Central memory CD4-positive, alpha-beta T cell (primary cell): ENCODE results near the gene RSPH9.

Source experiments
- DNase-seq: peaks from one replicate; pipeline ENCODE4 v3.0.0; 2022
- total RNA-seq, 3 experiments: gene quantifications; one replicate each; lab custom pipeline; 2026; lab: John Stamatoyannopoulos, UW

The RSPH9 gene, protein sequence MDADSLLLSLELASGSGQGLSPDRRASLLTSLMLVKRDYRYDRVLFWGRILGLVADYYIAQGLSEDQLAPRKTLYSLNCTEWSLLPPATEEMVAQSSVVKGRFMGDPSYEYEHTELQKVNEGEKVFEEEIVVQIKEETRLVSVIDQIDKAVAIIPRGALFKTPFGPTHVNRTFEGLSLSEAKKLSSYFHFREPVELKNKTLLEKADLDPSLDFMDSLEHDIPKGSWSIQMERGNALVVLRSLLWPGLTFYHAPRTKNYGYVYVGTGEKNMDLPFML
- total RNA-seq, result 0 to 0.04 (median 0) reads per million in 3 experiments

DNA sequence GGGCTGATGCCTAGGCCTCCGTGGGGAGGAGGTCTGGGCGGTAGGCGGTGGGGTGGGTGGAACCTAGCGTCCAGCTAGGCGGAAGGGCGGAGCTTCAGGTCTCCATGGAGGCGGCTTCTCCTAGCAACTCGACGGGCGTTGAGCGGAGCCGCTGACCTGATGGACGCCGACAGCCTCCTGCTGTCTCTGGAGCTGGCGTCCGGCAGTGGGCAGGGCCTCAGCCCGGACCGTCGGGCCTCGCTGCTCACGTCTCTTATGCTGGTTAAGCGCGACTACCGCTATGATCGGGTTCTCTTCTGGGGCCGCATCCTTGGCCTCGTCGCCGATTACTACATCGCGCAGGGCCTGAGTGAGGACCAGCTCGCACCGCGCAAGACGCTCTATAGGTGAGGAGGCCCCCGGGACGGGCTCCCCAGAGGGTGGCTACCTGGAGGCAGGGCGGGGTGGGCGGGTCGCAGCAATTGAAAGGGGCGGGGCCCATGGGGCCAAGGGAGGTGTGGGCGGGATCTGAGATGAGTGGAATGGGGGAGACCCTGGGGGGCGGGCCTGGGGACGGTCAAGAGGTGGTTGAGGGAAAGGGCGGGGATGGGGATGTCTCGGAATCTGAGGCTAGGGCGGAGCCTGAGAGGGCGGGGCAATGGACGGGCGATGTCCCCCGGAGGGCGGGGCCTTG, at the start of gene RSPH9:
RSPH9 (plus strand) TSS at position 97 of the 673 bp plus-strand sequence; CDS start at position 160, 63 bp downstream.
- peak; percentile 35 for DNase-seq

DNA sequence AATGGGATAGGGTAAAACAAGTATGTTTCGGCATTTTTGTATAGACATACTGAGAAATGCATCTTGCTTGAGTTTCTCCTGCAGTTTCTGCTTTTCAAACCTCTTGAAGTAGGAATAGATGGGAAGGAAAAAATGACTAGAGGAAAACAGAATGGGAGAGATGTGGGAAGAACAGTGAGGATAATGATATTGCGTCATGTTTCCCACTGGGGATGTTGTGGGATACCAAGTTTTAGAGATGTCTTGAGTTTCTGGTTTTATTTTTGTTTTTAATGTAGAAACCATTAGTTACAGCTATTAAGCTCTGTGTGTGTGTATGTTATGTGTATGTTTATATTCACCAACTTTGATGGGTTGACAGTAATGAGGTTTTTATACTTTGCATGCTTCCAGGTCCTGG, 44.2 kb upstream of the RSPH9 start:
- no peak for DNase-seq

DNA sequence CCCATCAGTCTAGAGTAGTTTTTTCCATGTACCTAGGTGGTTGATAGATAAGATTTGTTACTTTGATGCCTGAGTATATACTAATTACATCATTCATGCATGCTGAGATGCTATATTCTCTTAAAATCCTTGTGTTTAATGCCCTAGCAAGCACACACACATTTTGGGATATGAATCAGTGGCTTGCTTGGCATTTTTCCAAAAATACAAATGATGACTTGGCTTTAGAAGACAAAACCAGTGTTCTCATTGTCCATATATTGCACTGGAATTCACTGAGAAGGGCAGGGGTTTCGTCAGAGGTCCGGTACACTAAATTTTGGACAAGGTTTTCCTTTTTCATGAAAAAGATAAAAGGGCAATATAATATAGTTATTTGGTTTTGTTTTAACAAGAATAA, 40.7 kb upstream of the RSPH9 start:
- DNase-seq, result no peak

DNA sequence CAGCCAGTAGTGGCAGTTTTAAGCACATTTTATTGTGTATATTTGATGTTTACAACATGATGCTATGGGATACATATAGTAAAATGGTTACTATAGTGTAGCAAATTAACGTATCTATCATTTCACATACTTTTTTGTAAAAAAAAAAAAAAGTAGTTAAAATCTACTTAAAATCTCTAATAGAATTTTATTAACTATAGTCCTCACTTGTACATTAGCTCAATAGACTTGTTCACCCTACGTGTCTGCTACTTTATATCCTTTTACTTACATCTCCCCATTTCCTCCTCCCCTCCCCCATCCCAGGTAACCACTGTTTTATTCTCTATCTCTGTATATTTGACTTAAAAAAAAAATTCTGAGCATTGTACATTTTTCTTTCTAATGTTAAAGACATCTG, 38.8 kb upstream of the RSPH9 start:
- DNase-seq, result no peak

DNA sequence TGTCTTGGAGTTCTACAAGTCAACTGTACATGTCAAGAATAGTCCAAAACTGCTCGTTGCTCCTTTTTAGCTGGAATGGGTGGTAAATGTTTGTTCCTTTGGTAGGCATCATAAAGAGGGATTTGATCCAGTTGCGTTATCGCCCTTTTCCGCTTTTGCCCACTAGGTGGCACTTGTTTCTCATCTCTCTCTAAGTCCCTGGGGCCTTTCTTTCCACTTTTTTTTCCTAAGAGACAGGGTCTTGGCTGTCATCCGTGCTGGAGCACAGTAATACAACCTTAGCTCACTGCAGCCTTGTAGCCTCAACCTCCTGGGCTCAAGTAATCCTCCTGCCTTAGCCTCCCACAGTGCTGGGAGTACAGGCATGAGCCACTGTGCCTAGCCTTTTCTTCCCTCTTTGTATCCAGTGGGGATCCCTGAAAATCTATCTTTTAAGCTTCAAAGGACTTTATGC, 36.5 kb upstream of the RSPH9 start:
- peak; percentile 37 for DNase-seq

DNA sequence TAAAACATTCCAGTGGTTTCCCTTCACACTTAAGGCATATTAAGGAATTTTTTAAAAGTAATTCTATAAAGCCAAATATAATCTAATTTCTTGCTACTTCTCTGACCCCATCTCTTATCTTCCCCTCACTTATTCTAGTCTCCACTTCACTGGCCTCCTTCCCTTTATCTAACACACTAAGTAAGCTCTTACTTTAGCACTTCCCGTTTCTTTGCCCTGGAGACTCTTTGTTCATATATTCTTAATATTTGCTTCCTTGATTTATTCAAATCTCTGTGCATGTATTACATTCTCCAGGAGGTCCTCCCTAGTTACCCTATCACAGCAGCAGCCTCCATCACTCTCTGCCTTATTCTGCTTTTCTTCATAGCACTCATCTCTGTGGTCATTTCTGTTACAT, 36.0 kb upstream of the RSPH9 start:
- no peak for DNase-seq

DNA sequence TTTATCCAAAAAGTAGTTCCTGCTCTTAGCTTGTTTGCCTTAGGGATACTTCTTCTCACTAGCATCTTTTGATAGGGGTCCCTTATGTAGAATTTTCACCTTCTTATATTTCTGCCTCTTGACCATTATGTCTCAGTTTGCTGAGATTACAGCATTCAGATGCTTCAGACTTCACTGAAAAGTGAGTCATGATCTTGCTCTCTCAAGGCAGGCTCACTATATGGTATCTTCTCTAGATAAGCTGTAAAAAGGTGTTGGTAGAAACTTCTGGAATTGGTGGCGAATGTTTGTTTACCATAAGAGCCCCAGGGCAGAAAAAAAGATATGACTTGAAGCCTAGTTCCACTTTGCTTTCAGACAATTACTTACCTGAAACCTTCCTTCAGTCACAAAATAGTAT, 35.4 kb upstream of the RSPH9 start:
- DNase-seq, result no peak

DNA sequence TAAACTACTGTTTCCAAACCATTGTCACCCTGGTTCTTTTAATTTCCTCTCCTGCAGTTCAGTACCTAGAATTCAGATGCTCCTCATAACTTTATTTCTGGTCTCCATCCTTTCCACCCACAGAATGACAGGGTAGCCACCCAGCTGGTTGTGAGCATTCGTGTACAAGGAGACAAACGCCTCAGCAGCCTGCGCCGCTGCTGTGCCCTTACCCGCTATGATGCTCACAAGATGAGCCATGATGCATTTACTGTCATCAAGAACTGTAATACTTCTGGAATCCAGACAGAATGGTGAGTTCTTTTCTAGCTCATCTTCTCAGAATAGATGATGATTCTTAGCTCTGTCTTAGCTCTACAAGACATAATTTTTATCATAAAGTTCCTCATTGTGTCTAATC, 34.4 kb upstream of the RSPH9 start:
- no peak for DNase-seq

DNA sequence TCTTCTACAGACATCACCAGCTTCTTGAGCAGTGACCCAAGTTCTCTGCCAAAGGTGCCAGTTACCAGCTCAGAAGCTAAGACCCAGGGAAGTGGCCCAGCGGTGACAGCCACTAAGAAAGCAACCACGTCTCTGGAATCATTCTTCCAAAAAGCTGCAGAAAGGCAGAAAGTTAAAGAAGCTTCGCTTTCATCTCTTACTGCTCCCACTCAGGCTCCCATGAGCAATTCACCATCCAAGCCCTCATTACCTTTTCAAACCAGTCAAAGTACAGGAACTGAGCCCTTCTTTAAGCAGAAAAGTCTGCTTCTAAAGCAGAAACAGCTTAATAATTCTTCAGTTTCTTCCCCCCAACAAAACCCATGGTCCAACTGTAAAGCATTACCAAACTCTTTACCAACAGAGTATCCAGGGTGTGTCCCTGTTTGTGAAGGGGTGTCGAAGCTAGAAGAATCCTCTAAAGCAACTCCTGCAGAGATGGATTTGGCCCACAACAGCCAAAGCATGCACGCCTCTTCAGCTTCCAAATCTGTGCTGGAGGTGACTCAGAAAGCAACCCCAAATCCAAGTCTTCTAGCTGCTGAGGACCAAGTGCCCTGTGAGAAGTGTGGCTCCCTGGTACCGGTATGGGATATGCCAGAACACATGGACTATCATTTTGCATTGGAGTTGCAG, 31.0 kb upstream of the RSPH9 start:
- DNase-seq, result no peak

DNA sequence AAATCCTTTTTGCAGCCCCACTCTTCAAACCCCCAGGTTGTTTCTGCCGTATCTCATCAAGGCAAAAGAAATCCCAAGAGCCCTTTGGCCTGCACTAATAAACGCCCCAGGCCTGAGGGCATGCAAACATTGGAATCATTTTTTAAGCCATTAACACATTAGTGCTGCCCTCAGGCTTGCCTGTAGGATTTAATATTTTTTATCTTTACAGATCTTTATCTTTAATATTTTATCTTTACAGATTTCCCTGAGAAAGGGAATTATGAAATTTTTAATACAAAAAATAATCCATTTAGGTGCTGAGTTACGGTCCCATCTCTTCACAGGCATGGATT, 30.5 kb upstream of the RSPH9 start:
- DNase-seq, result no peak

DNA sequence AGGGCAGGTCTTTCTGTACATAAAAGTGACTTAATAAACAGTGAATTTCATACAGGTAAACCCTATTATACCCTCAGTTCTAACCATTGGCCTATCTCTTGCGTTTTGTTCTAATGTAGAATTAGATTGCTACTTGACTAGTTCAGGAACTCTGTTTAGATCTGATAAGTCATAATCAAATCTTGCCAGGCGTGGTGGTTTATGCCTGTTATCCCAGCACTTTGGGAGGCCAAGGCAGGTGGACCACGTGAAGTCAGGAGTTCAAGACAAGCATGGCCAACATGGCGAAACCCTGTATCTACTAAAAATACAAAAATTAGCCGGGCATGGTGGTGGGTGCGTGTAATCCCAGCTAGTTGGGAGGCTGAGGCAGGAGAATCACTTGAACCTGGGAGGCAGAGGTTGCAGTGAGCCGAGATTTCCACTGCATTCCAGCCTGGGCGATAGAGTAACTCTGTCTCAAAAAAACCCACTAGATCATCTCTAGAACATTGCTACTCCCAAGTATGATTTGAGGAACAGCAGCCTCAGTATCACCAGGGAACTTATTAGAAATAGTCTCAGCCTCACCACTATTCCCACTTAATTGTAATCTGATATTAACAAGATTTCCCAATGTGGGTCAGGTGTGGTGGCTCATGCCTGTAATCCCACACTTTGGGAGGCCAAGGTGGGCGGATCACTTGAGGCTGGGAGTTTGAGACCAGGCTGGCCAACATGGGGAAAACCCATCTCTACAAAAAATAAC, 27.9 kb upstream of the RSPH9 start:
- DNase-seq, result no peak

DNA sequence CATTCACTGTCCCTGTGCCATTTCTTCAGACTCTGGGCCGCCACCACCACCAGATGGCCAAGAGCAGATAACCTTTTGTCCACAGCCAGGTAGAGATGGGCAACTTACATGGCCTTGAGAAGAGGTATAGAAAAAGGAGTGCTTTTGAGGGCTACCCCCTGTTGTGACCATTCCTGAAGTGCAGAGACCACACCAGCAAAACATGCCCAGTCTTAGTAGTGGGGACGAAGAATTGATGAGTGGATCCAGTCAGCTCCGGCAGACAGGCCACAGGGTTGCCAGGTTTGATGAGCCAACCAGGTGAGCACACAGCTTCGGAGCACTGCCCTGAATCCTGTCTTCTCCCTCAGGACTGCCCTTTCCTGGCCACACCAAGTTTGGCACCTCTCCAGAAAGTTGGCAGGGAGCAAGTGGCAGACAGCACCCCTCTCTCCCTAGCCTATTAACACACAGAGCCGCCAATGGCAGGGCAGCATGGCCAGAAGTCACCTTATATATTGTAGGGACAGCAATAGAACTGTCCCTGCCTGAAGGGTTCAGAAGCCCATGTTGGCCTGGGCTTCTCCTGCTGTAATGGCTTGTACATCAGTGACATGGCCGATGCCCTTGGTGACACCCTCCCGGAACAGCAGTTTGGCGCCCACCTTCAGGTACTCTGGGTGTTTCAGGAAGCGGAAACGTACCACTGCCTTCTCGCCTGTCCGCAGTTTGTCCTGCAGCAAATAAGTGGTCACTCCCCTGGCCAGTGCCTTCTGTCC, 23.6 kb upstream of the RSPH9 start:
- DNase-seq, result no peak

DNA sequence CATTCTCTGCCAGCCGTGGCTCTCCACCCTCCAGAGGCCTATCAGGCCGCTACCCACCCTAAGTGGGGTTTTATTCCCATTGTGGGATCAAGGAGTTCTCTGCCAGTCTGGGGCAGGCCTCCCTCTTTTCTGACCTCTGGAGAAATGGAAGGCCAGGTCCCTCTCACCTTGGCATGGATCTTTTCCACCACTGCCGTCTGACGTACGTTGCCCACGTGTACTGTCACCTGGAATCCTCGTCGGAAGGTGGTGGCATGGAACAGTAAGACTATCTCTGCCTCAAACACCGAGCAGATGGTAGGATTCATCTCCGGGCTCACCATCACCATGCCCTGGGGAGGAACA, 23.0 kb upstream of the RSPH9 start:
- DNase-seq, result no peak

DNA sequence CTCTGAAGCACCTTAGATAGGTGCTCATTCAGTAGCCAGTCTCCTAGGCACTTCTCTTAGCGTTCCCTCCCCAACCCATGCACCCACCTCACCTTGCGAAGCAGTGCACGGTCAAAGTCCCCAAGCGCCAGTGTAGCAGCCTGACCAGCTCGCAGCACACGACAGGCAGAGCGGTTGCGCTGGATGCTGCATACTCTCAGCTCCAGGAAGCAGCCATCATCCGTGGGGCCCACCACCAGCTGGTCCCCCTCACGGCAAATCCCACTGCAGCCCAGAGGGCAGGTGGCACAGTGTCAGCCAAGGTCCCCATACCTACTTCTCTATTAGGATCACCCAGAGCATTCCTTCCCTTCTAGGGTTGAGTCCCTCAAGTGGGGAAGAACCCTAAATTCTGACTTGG, 22.3 kb upstream of the RSPH9 start:
- DNase-seq, result no peak

DNA sequence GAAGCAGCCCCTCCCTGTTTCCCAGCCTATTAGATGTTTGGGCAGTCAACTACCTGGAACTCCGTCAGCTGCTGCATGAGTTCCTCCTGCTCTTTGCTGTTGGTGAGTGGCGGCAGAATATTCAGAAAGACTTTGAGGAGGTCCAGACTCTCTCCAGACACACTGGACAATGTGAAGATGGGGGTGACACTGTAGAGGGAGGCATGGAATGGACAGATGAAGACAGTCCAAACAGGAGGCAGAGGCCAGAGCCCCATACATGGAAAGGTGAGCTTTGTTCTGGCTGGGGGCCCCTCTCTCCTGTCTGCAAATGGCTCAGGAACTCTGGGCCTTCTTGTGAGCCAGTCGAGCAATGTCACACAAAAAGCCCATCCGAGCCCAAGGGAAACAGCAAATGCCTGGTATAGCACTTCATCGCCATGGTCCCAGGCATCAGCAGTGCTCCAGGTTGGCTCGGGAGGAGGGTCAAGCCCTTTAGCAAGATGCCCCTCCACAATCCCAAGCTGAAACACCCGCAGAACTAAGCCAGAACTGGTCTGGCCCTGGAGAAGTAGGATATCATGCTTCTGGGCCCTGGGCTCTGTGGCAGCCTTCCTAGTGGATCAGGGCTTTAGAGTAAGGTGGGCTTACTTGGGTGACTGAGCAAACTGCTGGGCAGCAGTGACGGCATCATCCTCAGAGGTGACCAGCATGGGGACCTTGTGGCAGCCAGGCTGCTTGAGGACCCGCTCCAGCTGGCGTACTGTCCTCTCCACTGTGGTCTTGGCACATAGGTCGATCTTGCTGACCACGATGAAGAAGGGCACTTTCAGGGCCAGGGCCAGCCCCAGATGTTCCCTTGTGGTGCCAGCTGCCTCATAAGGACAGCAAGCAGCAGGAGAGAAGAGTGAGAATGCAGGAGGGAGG, 20.7 kb upstream of the RSPH9 start:
- no peak for DNase-seq

DNA sequence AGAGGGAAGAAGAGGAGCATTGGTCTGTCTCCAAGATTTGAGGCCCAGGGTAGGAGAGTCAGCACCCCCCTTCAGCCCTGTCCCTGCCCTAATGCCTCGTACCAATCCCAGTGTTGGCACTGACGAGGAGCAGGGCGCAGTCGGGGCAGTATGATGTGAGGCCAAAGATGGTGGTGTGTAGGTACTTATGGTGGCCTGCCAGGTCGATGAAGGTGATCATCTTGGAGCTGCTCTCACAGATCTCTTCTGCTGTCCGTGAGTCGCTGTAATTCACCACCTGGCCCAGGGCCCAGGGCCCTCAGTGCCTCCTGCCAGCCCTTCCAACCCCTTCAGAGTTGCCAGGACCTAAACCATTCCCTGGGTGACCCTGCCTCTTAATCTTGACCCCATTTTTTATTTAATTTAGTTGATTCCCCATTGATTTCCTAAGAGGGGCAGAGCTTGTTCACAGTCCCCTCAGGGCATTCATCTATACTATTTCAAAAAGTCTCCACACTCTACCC, 20.0 kb upstream of the RSPH9 start:
- DNase-seq, result no peak

DNA sequence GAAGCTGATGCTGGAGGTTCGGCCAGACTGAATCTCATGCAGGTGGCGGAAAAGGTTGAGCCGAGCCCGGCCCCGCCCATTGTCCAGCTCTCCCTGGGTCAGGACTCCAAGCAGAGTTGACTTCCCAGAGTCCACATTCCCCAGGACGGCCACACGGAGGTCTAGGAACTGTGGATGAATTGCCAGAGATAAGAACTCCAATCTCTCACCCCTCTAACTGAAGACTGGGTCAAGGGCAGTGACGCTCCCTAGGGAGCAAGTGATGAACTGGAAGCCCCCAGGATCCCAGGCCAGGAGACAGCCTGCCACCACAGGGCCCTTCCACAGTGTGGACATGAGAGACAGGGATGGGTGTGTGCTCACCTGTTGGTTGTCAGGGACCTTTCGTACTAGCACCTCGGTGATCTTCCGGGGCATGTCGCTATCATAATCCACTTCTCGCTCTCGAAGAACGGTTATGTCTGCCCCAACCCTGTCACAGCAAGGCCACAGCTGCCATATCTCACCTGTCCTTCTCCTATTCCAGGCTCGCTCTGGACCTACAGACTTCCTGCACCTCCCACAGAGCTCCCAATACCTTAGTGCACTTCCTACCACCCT, 19.3 kb upstream of the RSPH9 start:
- DNase-seq, result no peak

DNA sequence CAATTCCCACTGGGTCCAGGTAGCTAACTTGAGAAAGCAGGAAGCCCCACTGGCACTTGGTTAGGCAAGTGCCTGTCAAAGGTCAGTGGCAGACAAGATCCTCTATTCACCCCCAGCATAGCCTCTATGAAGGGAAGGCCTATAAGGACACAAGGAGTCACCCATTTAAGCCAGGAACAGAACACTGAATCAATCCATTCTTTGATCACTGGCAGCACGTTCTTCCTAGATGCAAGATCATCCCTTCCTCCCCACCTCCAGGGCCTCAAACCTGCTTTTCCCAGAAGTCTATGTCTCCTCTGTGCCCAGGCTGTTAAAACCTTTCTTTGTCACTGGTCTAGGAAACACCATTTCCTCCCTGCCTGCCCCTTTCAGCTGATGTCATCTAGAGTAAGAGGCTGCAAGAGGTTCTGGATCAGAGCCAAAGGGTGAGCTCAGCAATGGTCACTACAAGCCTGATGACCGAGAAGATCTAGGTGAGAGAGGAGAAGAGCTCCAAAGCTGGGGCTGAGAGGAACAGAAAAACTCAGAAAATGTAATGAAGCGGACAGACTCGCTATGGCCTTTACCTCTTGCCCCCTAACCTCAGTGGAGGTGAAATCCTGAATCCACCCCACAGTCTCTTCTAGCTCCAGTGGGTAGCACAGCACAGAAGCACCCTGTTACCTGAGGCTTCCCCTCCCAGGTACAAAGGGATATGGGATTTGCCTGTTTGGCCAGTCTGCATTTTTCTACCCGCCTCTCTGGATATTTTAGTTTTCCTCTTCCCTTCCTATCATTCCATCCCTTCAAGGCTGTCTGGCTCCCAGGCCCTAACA, 17.6 kb upstream of the RSPH9 start:
- DNase-seq, result no peak

DNA sequence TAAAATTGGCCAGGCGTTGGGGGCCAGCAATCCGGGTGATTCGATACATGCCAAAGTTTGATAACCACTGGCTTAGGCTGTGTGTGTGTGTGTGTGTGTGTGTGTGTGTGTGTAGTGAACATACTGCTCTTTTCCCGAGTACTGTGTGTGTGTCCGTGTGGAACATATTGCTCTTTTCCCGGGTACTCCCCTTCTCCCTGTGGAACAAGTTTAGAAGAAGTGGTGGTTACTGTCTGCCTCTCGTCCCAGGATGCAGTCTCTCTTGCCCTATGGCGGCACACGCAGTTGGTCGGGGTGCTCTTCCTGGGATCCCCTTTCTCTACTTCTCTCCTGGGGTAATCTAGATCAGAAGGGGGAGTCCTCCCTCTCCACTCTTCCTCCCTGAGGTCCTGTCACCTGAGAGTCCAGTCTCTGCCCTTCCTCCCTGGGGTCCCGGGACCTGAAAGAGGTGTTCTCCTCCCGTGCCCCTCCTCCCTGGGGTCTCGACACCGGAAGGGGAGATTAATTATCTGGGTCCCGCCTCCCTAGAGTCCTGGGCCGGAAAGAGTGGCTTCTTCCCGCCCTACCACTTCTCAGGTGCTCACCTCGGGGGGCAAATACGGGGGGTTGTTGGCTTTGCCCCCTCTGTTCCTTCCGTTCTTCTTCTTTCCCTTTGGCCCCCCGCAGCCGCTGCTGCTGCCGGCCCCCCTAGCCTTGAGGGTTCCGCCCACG, 16.3 kb upstream of the RSPH9 start:
- DNase-seq, result peak; percentile 48
